Heart left ventricle (tissue), 16 donors: ENCODE results near the gene FAM111A. TPM values are rescaled to one million over a fixed set of nuclear protein-coding genes. Genes with fewer than 3 reads are reported as not detected.

Source experiments
- ATAC-seq, 4 donors: fragments of 200-7000 bp; cut with Tn5 transposase; one replicate each; pipeline ENCODE4 v1.9.1; 2020 to 2022; ENCODE audit warnings: moderate library complexity in 4 of 4, mild to moderate bottlenecking in 3 of 4, moderate number of reproducible peaks in 1 of 4
- DNase-seq, 5 donors: peaks; one replicate each; pipeline ENCODE4 v3.0.0-alpha.2; 2020
- H3K27ac ChIP-seq, 12 donors: fragments of 200-600 bp; sonication (generic) in 4 of 12; one replicate each; pipeline versions ENCODE4 v1.5.0 to v1.8.0; 2016 to 2022; ENCODE audit warnings: mild to moderate bottlenecking in 2 of 12
- H3K27me3 ChIP-seq, 9 donors: fragments of 200-600 bp; sonication (generic) in 2 of 9; one replicate each; pipeline versions ENCODE4 v1.5.1 to v1.8.0; 2016 to 2022; ENCODE audit warnings: mild to moderate bottlenecking in 3 of 9
- H3K36me3 ChIP-seq, 9 donors: fragments of 200-600 bp; sonication (generic) in 2 of 9; one replicate each; pipeline versions ENCODE4 v1.5.0 to v1.8.0; 2018 to 2022; ENCODE audit warnings: mild to moderate bottlenecking in 2 of 9
- H3K4me1 ChIP-seq, 12 donors: fragments of 200-600 bp; sonication (generic) in 4 of 12; one replicate each; pipeline versions ENCODE4 v1.5.0 to v1.8.0; 2016 to 2022; ENCODE audit warnings: mild to moderate bottlenecking in 3 of 12
- H3K4me3 ChIP-seq, 12 donors: fragments of 200-600 bp; sonication (generic) in 4 of 12; one replicate each; pipeline versions ENCODE4 v1.5.0 to v1.8.0; 2017 to 2022; ENCODE audit warnings: mild to moderate bottlenecking in 9 of 12, moderate library complexity in 4 of 12
- H3K9me3 ChIP-seq, 12 donors: fragments of 200-600 bp; sonication (generic) in 4 of 12; one replicate each; pipeline versions ENCODE4 v1.5.0 to v1.8.0; 2016 to 2022; ENCODE audit warnings: mild to moderate bottlenecking in 1 of 12
- POLR2A ChIP-seq, 2 donors: fragments of 450-650 bp; IDR thresholded peaks; one replicate each; pipeline ENCODE4 v1.6.1; 2017; ENCODE audit warnings: antibody characterized with exemption in 2 of 2, mild to moderate bottlenecking in 2 of 2, moderate library complexity in 2 of 2
- WGBS, 4 donors: extraction: QIAGEN DNeasy Blood & Tissue Kit in 2 of 4; methylation state at CpG; one replicate each; pipeline versions ENCODE4 v1.1.5 to v1.1.7; 2013 to 2018; 5-methylcytosine and 5-hydroxymethylcytosine counted together
- intact Hi-C, 10 donors: fragments of 100-400 bp; cut with DNase I; formaldehyde crosslinking; loops; one replicate each; pipeline versions ENCODE4 v1.11.1 to v1.14.2; 2022
- polyA plus RNA-seq, 2 donors: library from polyadenylated mRNA; stranded (reverse); fragments of 200-250 nt; gene quantifications; one replicate each; pipeline ENCODE4 v1.2.3, GENCODE V29; 2013
- total RNA-seq, 9 donors: library from RNA; depleted of rRNA in 2 of 9; stranded (reverse); fragments of >200 nt in 2 of 9; fragmentation: NEBNext Ultra II Directional in 3 of 9; extraction: Animal tissue kit (Norgen Biotek cat#: 25700) in 3 of 9; gene quantifications; one replicate each; pipeline versions ENCODE4 v1.1.0 to v1.2.4, GENCODE V29; 2016 to 2023
- TF ChIP-seq, protein P1 (sequence below), 12 donors: fragments of 200-600 bp; sonication (generic) in 4 of 12; IDR thresholded peaks; one replicate each; pipeline versions ENCODE4 v1.5.0 to v1.8.0; 2018 to 2022; ENCODE audit warnings: antibody characterized with exemption in 12 of 12, mild to moderate bottlenecking in 5 of 12
- donor health status: ischemic (EF 13 %, LVEDD 7.1; RV severe dilation, severe dysfunction).
- donor health status: healthy with polysubstance abuse.
- donor health status: DM: no; HTN: yes; CAD: no.
- donor health status: DM: no; HTN: no; CAD: no.
- donor health status: ischemic (EF 25% LVEDD 6.9; RV normal size, moderate dysfunction).
- donor health status: ischemic (EF 25% LVEDD 5.7; RV mildly dilated, moderate dysfunction).
- donor health status: healthy.
- donor health status: DM: yes; HTN: yes; CAD: no.
- donor health status: ischemic (EF 35%, LVEDD 5.7; RV mildly dilated, moderate dysfunction).
- donor health status: nonischemic (EF 11% LVEDD 7.7; RV severe dilation, severe dysfunction).
- donor health status: DM: yes; HTN: yes; CAD: no.
- donor health status: PGD.
- donor health status: ischemic (EF 29% LVEDD 5.4; RV normal size, mild dysfunction).
- donor health status: nonischemic (EF 23%, LVEDD 6.1; RV moderate dilation, normal function).

Gene FAM111A
- total and polyA plus RNA-seq, 11 donors: 3.3 to 38.3 (median 8.0) TPM

DNA sequence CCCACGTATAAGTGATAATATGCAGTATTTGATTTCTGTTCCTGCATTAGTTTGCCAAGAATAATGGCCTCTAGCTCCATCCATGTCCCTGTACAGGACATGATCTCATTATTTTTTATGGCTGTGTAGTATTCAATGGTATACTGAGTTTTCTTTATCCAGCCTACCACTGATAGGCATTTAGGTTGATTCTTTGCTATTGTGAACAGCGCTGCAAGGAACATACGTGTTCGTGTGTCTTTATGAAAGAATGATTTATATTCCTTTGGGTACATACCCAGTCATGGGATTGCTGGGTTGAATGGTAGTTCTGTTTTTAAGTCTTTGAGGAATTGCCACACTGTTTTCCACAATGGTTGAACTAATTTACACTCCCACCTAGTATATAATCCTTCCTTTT lies 1.5 kb upstream of the FAM111A start:
- Histone ChIP-seq H3K36me3 (peaks cover 0 to 15% (median 1%) of the 10 kb centered on the region in 9 donors), H3K27ac (no peak overlapping the region), H3K4me3 (peak overlapping the region in 1 of 12 donors; percentile 90), H3K27me3 (no peaks in the 10 kb centered on the region), H3K4me1 (peaks cover 0 to 46% (median 19%) of the 10 kb centered on the region in 12 donors), H3K9me3 (no peaks in the 10 kb centered on the region)
- WGBS, 4 donors: 88 to 93% (median 93%) methylated on average over 4 of the region's 4 CpGs
- TF ChIP-seq POLR2A (IDR thresholded peaks at IDR 0.05): no peak
- TF ChIP-seq, protein P1, sequence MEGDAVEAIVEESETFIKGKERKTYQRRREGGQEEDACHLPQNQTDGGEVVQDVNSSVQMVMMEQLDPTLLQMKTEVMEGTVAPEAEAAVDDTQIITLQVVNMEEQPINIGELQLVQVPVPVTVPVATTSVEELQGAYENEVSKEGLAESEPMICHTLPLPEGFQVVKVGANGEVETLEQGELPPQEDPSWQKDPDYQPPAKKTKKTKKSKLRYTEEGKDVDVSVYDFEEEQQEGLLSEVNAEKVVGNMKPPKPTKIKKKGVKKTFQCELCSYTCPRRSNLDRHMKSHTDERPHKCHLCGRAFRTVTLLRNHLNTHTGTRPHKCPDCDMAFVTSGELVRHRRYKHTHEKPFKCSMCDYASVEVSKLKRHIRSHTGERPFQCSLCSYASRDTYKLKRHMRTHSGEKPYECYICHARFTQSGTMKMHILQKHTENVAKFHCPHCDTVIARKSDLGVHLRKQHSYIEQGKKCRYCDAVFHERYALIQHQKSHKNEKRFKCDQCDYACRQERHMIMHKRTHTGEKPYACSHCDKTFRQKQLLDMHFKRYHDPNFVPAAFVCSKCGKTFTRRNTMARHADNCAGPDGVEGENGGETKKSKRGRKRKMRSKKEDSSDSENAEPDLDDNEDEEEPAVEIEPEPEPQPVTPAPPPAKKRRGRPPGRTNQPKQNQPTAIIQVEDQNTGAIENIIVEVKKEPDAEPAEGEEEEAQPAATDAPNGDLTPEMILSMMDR (IDR thresholded peaks at IDR 0.05): no peak
- ATAC-seq (no peak), DNase-seq (no peak)
- intact Hi-C loops: loop anchor here in 2 of 10 donors (5.0 to 10.0 kb wide), 2 partner anchors 524 to 564 kb away; partner anchors contain the start of genes LPXN (in 1 of the 2), PATL1 (in 1 of the 2) and ZFP91 (in 1 of the 2)

GRCh38 chr11:59141673-59142460 lies 789 bp upstream of the FAM111A start:
- Histone ChIP-seq H3K9me3 (no peaks in the 10 kb centered on the region), H3K4me3 (peak overlapping the region; percentile 45 to 90 (median 76)), H3K27me3 (no peaks in the 10 kb centered on the region), H3K27ac (peak overlapping the region in 11 of 12 donors; percentile 78 to 97 (median 89)), H3K36me3 (peaks cover 0 to 16% (median 5%) of the 10 kb centered on the region in 9 donors), H3K4me1 (peaks cover 0 to 52% (median 19%) of the 10 kb centered on the region in 12 donors)
- WGBS, 4 donors: 7 to 11% (median 8%) methylated on average over 3 of the region's 3 CpGs
- DNase-seq (no peak), ATAC-seq (no peak)
- intact Hi-C loops: loop anchor here in 2 of 10 donors (5.0 to 10.0 kb wide), 2 partner anchors 523 to 565 kb away; partner anchors contain the start of genes LPXN (in 1 of the 2), PATL1 (in 1 of the 2) and ZFP91 (in 1 of the 2)
- TF ChIP-seq, protein P1 (IDR thresholded peaks at IDR 0.05): no peak
- TF ChIP-seq POLR2A (IDR thresholded peaks at IDR 0.05): no peak

DNA sequence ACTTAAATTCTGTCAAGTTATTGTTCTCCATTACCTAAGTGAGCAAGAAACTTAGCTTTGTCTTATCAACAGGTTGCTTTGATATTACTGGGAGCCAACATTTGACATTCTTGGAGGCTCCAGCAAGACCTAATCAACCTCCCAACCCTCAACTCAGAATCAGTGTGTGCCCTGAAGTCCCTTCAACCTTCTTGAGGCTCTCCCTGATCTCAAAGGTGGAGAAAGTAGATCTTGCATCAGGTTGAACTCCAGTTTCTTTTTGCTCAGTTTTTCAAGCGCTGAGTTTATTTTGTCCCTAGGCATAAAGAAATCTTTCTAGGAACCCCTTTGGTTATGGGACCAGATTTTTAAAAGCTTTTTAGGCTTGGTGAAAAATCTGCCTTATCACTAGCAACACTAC lies 1.4 kb downstream of the FAM111A start:
- no peak for DNase-seq
- Histone ChIP-seq H3K4me3 (peak overlapping the region in 11 of 12 donors; percentile 29 to 90 (median 67)), H3K27me3 (no peaks in the 10 kb centered on the region), H3K27ac (peak overlapping the region in 11 of 12 donors; percentile 60 to 97 (median 89)), H3K4me1 (peaks cover 0 to 54% (median 19%) of the 10 kb centered on the region in 12 donors), H3K9me3 (no peaks in the 10 kb centered on the region), H3K36me3 (peaks cover 0 to 23% (median 5%) of the 10 kb centered on the region in 9 donors)
- 80 to 97% (median 86%) methylated on average over 1 of the region's 1 CpG for WGBS, 4 donors
- no peak for ATAC-seq
- intact Hi-C loops: loop anchor here in 2 of 10 donors (5.0 to 10.0 kb wide), 2 partner anchors 521 to 567 kb away; partner anchors contain the start of genes LPXN (in 1 of the 2), PATL1 (in 1 of the 2) and ZFP91 (in 1 of the 2)
- TF ChIP-seq POLR2A (IDR thresholded peaks at IDR 0.05): no peak
- TF ChIP-seq, protein P1 (IDR thresholded peaks at IDR 0.05): no peak
